Fibroblast of the aortic adventitia (primary cell): ENCODE data around the gene ACYP2. TPM values are rescaled to one million over a fixed set of nuclear protein-coding genes. Genes with fewer than 3 reads are reported as not detected.
"Not testable (repeated sequence)": the region's sequence is repeated elsewhere in the genome, so short reads cannot be mapped to it uniquely, and the experiment has no call there.

Source experiments
- DNase-seq: peaks from one replicate; pipeline ENCODE4 v3.0.0-alpha.2; 2010; ENCODE audit warnings: low read depth
- H3K4me3 ChIP-seq: 2 replicates; pipeline ENCODE4 v1.5.1; 2011; ENCODE audit warnings: low read depth, mild to moderate bottlenecking, control low read depth, low read length, moderate library complexity
- CTCF ChIP-seq: IDR thresholded peaks from 2 replicates; pipeline ENCODE4 v1.5.1; 2011; ENCODE audit warnings: mild to moderate bottlenecking, low read length, control low read depth, inconsistent platforms; ENCODE audit not compliant: insufficient read depth
- total RNA-seq: library from RNA; depleted of rRNA; stranded (reverse); fragments of >200 nt; gene quantifications from 2 replicates; pipeline ENCODE4 v1.2.3, GENCODE V29; 2012; ENCODE audit warnings: low replicate concordance

Gene ACYP2
- total RNA-seq, 1 donor = 11.5 TPM

- H3K4me3 ChIP-seq = no peak overlapping the region
- DNase-seq = peak; percentile 53
- no peak for TF ChIP-seq CTCF
These were observed 7.5 kb downstream of the ACYP2 start for GRCh38 chr2:54122939-54123338.

GRCh38 chr2:54127174-54127573, 11.8 kb downstream of the ACYP2 start:
- H3K4me3 ChIP-seq, DNase-seq: not testable (repeated sequence)

- no peak for TF ChIP-seq CTCF
- no peak overlapping the region for H3K4me3 ChIP-seq
- DNase-seq = no peak
These were observed 17.6 kb downstream of the ACYP2 start for GRCh38 chr2:54133056-54133455.

GRCh38 chr2:54139210-54139609, 23.8 kb downstream of the ACYP2 start:
- DNase-seq = no peak
- TF ChIP-seq CTCF = no peak
- H3K4me3 ChIP-seq = no peak overlapping the region

- no peak for DNase-seq
- no peak for TF ChIP-seq CTCF
- no peak overlapping the region for H3K4me3 ChIP-seq
These were observed 28.4 kb downstream of the ACYP2 start for GRCh38 chr2:54143780-54144179.

- DNase-seq = no peak
- no peak overlapping the region for H3K4me3 ChIP-seq
- TF ChIP-seq CTCF = no peak
These were observed 33.0 kb downstream of the ACYP2 start for GRCh38 chr2:54148391-54148790.

- no peak for TF ChIP-seq CTCF
- no peak overlapping the region for H3K4me3 ChIP-seq
- peak; percentile 78 for DNase-seq
These were observed 34.4 kb downstream of the ACYP2 start for GRCh38 chr2:54149638-54150441.
